Skin epidermis (tissue), 12 donors: ENCODE results near the gene TUBB2B.

Experiments used
- H3K27ac ChIP-seq, 21 experiments: fragments of 200-600 bp; sonication (generic) in 11 of 21; one replicate each; pipeline ENCODE4 v1.5.0; 2020; ENCODE audit warnings: mild to moderate bottlenecking in 3 of 21, inconsistent platforms in 2 of 21, moderate library complexity in 2 of 21
- H3K4me3 ChIP-seq, 7 experiments: fragments of 200-600 bp; sonication (generic) in 2 of 7; one replicate each; pipeline ENCODE4 v1.5.0; 2020; ENCODE audit warnings: inconsistent platforms in 2 of 7, mild to moderate bottlenecking in 2 of 7, moderate library complexity in 1 of 7

TUBB2B gene

GRCh38 chr6:3227363-3228045 is at the start of gene TUBB2B:
TSS of gene TUBB2B (minus strand) at chr6:3227653. CDS start at chr6:3227543, 110 bp downstream.
- H3K27ac ChIP-seq, result peak within 1 kb of the TSS in 1 of 21 experiments; percentile 13
- peak within 1 kb of the TSS; percentile 11 to 32 (median 17) for H3K4me3 ChIP-seq

GRCh38 chr6:3277251-3277650 is 49.8 kb upstream of the TUBB2B start:
- Histone ChIP-seq H3K27ac (peak overlapping the region in 3 of 21 experiments; percentile 4 to 35 (median 33)), H3K4me3 (no peak overlapping the region)

GRCh38 chr6:3276174-3277167 is 49.0 kb upstream of the TUBB2B start:
- Histone ChIP-seq H3K27ac (peak overlapping the region in 2 of 21 experiments; percentile 24 to 35), H3K4me3 (no peak overlapping the region)

GRCh38 chr6:3273707-3274521 is 46.5 kb upstream of the TUBB2B start:
- Histone ChIP-seq H3K27ac (no peak overlapping the region), H3K4me3 (no peak overlapping the region)

GRCh38 chr6:3272911-3273547 is 45.6 kb upstream of the TUBB2B start:
- Histone ChIP-seq H3K4me3 (no peak overlapping the region), H3K27ac (no peak overlapping the region)

GRCh38 chr6:3271756-3272155 is 44.3 kb upstream of the TUBB2B start:
- Histone ChIP-seq H3K27ac (no peak overlapping the region), H3K4me3 (no peak overlapping the region)

- H3K27ac ChIP-seq, result no peak overlapping the region
Measured at GRCh38 chr6:3270258-3270657, 42.8 kb upstream of the TUBB2B start.

GRCh38 chr6:3269281-3269975 is 42.0 kb upstream of the TUBB2B start:
- no peak overlapping the region for H3K4me3 ChIP-seq

More at GRCh38 chr6:3270258-3270657, 42.8 kb upstream of the TUBB2B start:
- H3K4me3 ChIP-seq, result no peak overlapping the region

GRCh38 chr6:3268680-3269079 is 41.2 kb upstream of the TUBB2B start:
- Histone ChIP-seq H3K27ac (no peak overlapping the region), H3K4me3 (no peak overlapping the region)

More at GRCh38 chr6:3269281-3269975, 42.0 kb upstream of the TUBB2B start:
- H3K27ac ChIP-seq, result peak overlapping the region in 1 of 21 experiments; percentile 19

- Histone ChIP-seq H3K27ac (no peak overlapping the region), H3K4me3 (no peak overlapping the region)
Measured at GRCh38 chr6:3267162-3267561, 39.7 kb upstream of the TUBB2B start.

- H3K27ac ChIP-seq, result no peak overlapping the region
Measured at GRCh38 chr6:3266170-3266569, 38.7 kb upstream of the TUBB2B start.

GRCh38 chr6:3265671-3266070 is 38.2 kb upstream of the TUBB2B start:
- Histone ChIP-seq H3K4me3 (no peak overlapping the region), H3K27ac (no peak overlapping the region)

More at GRCh38 chr6:3266170-3266569, 38.7 kb upstream of the TUBB2B start:
- H3K4me3 ChIP-seq, result no peak overlapping the region

- no peak overlapping the region for H3K27ac ChIP-seq
- no peak overlapping the region for H3K4me3 ChIP-seq
Measured at GRCh38 chr6:3264356-3264755, 36.9 kb upstream of the TUBB2B start.

GRCh38 chr6:3263096-3263495 is 35.6 kb upstream of the TUBB2B start:
- H3K27ac ChIP-seq, result no peak overlapping the region
- H3K4me3 ChIP-seq, result no peak overlapping the region

- no peak overlapping the region for H3K27ac ChIP-seq
- H3K4me3 ChIP-seq, result no peak overlapping the region
Measured at GRCh38 chr6:3261921-3262320, 34.5 kb upstream of the TUBB2B start.

- Histone ChIP-seq H3K27ac (no peak overlapping the region), H3K4me3 (no peak overlapping the region)
Measured at GRCh38 chr6:3261518-3261820, 34.0 kb upstream of the TUBB2B start.

GRCh38 chr6:3260772-3261517 is 33.5 kb upstream of the TUBB2B start:
- no peak overlapping the region for H3K4me3 ChIP-seq
- H3K27ac ChIP-seq, result peak overlapping the region in 1 of 21 experiments; percentile 54

GRCh38 chr6:3260296-3260695 is 32.8 kb upstream of the TUBB2B start:
- peak overlapping the region in 1 of 21 experiments; percentile 54 for H3K27ac ChIP-seq

More at GRCh38 chr6:3260296-3260695, 32.8 kb upstream of the TUBB2B start:
- H3K4me3 ChIP-seq, result peak overlapping the region in 1 of 7 experiments; percentile 91
